Measurements from ENCODE around the gene NHEJ1. TPM values are rescaled to one million over a fixed set of nuclear protein-coding genes. Genes with fewer than 3 reads are reported as not detected.

The NHEJ1 gene
- total and polyA plus RNA-seq, 2 of the 13 experiments (the other 11 are each of a cell fraction or from before 2014, with no cell fraction given) = 30.0 to 30.7 TPM

- TF ChIP-seq ELF4 (CRISPR knock-in tag; IDR thresholded peaks at IDR 0.05; ENCODE audit: borderline replicate concordance) = no peak
- TF ChIP-seq ZNF124 (CRISPR knock-in tag; IDR thresholded peaks at IDR 0.05) = no peak
- no peak for TF ChIP-seq KMT2A (CRISPR knock-in tag; IDR thresholded peaks at IDR 0.05)
- no peak for TF ChIP-seq ZNF724P (CRISPR knock-in tag; IDR thresholded peaks at IDR 0.05; ENCODE audit: borderline replicate concordance)
- no peak for TF ChIP-seq KDM6A (CRISPR knock-in tag; IDR thresholded peaks at IDR 0.05; ENCODE audit: low read depth)
- TF ChIP-seq PPARG (CRISPR knock-in tag; conservative IDR thresholded peaks at IDR 0.05) = no peak; the same call in 1 of the 2 replicates
- TF ChIP-seq SOX13 (IDR thresholded peaks at IDR 0.05) = 0 out of 2 replicates have a peak, but pooled peaks have one; percentile 23
- peak in 1 of 2 experiments; percentile 89; a peak in 2 of 4 replicates for TF ChIP-seq SOX13 (CRISPR knock-in tag; conservative IDR thresholded peaks at IDR 0.05 in 1 of 2, IDR thresholded peaks at IDR 0.05 in 1 of 2)
- no peak for TF ChIP-seq ZNF446 (CRISPR knock-in tag; IDR thresholded peaks at IDR 0.05)
- TF ChIP-seq ZNF441 (CRISPR knock-in tag; IDR thresholded peaks at IDR 0.05; ENCODE audit: borderline replicate concordance) = no peak
- no peak for TF ChIP-seq ZNF614 (CRISPR knock-in tag; IDR thresholded peaks at IDR 0.05; ENCODE audit: borderline replicate concordance)
- no peak for TF ChIP-seq ZNF747 (CRISPR knock-in tag; IDR thresholded peaks at IDR 0.05; ENCODE audit: borderline replicate concordance)
- TF ChIP-seq ZNF12 (CRISPR knock-in tag; IDR thresholded peaks at IDR 0.05) = no peak
- TF ChIP-seq HOXA7 (CRISPR knock-in tag; IDR thresholded peaks at IDR 0.05) = no peak
These were observed 34.1 kb downstream of the NHEJ1 start (continued) for GRCh38 chr2:219126555-219126954.

GRCh38 chr2:219125886-219126270, 34.7 kb downstream of the NHEJ1 start:
- Histone ChIP-seq H3K79me2 (ENCODE audit: insufficient read depth, low read length) (no peaks in the 10 kb centered on the region), H2AFZ (ENCODE audit: low read length) (no peak overlapping the region), H3K9ac (ENCODE audit: insufficient read depth, low read depth, low read length) (no peak overlapping the region), H3K27me3 (ENCODE audit: control insufficient read depth in 1 of 2, insufficient read depth in 2 of 2, low read length in 2 of 2) (no peaks in the 10 kb centered on the region), H3K27ac (ENCODE audit: extremely low read length, insufficient read depth, low read length) (no peak overlapping the region), H3K4me2 (ENCODE audit: low read depth, low read length) (peak overlapping the region; percentile 29), H4K20me1 (ENCODE audit: insufficient read depth, low read length) (peaks cover 23% of the 10 kb centered on the region), H3K4me3 (replicated peaks in 1 of 3; ENCODE audit: insufficient read depth in 1 of 3, low read depth in 2 of 3, low read length in 3 of 3) (no peak overlapping the region), H3K36me3 (replicated peaks in 1 of 2; ENCODE audit: control insufficient read depth in 1 of 2, insufficient read depth in 2 of 2, low read length in 2 of 2) (no peaks in the 10 kb centered on the region; a peak in 1 of 5 replicates), H3K4me1 (ENCODE audit: insufficient read depth, low read length) (peaks cover 61% of the 10 kb centered on the region), H3K9me3 (ENCODE audit: low read length) (no peaks in the 10 kb centered on the region)
- FAIRE-seq (no peak), ATAC-seq (no peak), DNase-seq (ENCODE audit: low spot score) (no peak)
- in situ Hi-C loops (cut with HindIII; ENCODE audit: extremely low pct_ligation_motif_present, low pct_unique_long_range_greater_than_20kb) = no loop called here
- ChIA-PET CTCF (ENCODE audit: low intra/inter-chr PET ratio, low total read pairs) (no interaction called here), POLR2A (interaction anchor here (1.0 kb wide), 1 partner anchor 67 kb away, joined by 3 read pairs; no protein-coding TSS in a partner anchor)
- no peak for TF ChIP-seq ADNP (CRISPR knock-in tag; IDR thresholded peaks at IDR 0.05)
- TF ChIP-seq SMARCC2 (IDR thresholded peaks at IDR 0.05) = no peak
- TF ChIP-seq ZNF615 (CRISPR knock-in tag; IDR thresholded peaks at IDR 0.05; ENCODE audit: borderline replicate concordance) = 0 out of 2 replicates have a peak, but pooled peaks have one; percentile 15
- no peak for TF ChIP-seq ZNF570 (CRISPR knock-in tag; IDR thresholded peaks at IDR 0.05; ENCODE audit: borderline replicate concordance)
- TF ChIP-seq ATF4 (CRISPR knock-in tag; IDR thresholded peaks at IDR 0.05) = 0 out of 4 replicates have a peak, but pooled peaks of 1 of the 2 experiments have one; percentile 15
- TF ChIP-seq ZNF33B (CRISPR knock-in tag; IDR thresholded peaks at IDR 0.05) = no peak
- TF ChIP-seq ZNF567 (CRISPR knock-in tag; IDR thresholded peaks at IDR 0.05; ENCODE audit: borderline replicate concordance) = no peak
- no peak for TF ChIP-seq CBX2 (IDR thresholded peaks at IDR 0.05; ENCODE audit: low read depth, low read length)
- no peak for TF ChIP-seq CBX2 (CRISPR knock-in tag; IDR thresholded peaks at IDR 0.05; ENCODE audit: low read depth)
- TF ChIP-seq ZNF724P (CRISPR knock-in tag; IDR thresholded peaks at IDR 0.05; ENCODE audit: borderline replicate concordance) = no peak
- intact Hi-C loops (cut with micrococcal nuclease; ENCODE audit: unreplicated experiment) = loop anchor here (2.0 kb wide), 2 partner anchors 23 to 67 kb away; no protein-coding TSS in a partner anchor
- WGBS (ENCODE audit: low lambda C conversion rate) = 27% methylated on average over 1 of the region's 1 CpG
- BruUV-seq (replicated peaks) = no TSS peak

Data from HepG2 (cell line).